HEK293 (cell line): Measurements from ENCODE around the gene PTPRN2.

ENCODE experiments used
- CTCF ChIA-PET: fragments of 350-600 bp; formaldehyde crosslinking; extraction: SDS; loops from one replicate; lab custom pipeline; 2021; ENCODE audit warnings: antibody characterized with exemption; lab: Yijun Ruan, JAX
- POLR2A ChIA-PET: fragments of 300-600 bp; formaldehyde crosslinking; extraction: SDS; loops from one replicate; lab custom pipeline; 2020; ENCODE audit warnings: antibody characterized with exemption, inconsistent platforms; lab: Yijun Ruan, JAX
- H3K27ac ChIP-seq: fragments of 200-500 bp; sonication (Bioruptor generic); 2 replicates; pipeline ENCODE4 v1.5.1; 2014; ENCODE audit warnings: low read depth, low read length, control low read depth, inconsistent platforms; ENCODE audit errors: extremely low read depth
- H3K36me3 ChIP-seq, 2 experiments: fragments of 200-500 bp in 1 of 2; sonication (Bioruptor generic) in 1 of 2; 1 replicate in 1 of 2; 2 replicates in 1 of 2; pipeline ENCODE4 v1.5.1; 2014 to 2017; ENCODE audit warnings: inconsistent platforms in 2 of 2, low read length in 2 of 2; ENCODE audit not compliant: control insufficient read depth in 2 of 2, insufficient read depth in 1 of 2
- H3K4me1 ChIP-seq: fragments of 200-500 bp; sonication (Bioruptor generic); 2 replicates; pipeline ENCODE4 v1.5.1; 2014; ENCODE audit warnings: mild to moderate bottlenecking, low read length, inconsistent platforms; ENCODE audit not compliant: control insufficient read depth, insufficient read depth
- H3K4me3 ChIP-seq: 2 replicates; pipeline ENCODE4 v1.5.1; 2011; ENCODE audit warnings: low read depth, mild to moderate bottlenecking, control low read depth, low read length, moderate library complexity
- H3K9me3 ChIP-seq: fragments of 200-500 bp; sonication (Bioruptor generic); 2 replicates; pipeline ENCODE4 v1.5.1; 2014; ENCODE audit warnings: low read depth, low read length, inconsistent platforms; ENCODE audit not compliant: control insufficient read depth, insufficient read depth
- GFI1B ChIP-seq: fragments of 450-650 bp; formaldehyde crosslinking; IDR thresholded peaks from 2 replicates; pipeline ENCODE4 v1.5.1; 2016; ENCODE audit warnings: missing biosample characterization, missing genetic modification characterization
- HOXA7 ChIP-seq: sonication (generic); formaldehyde crosslinking; IDR thresholded peaks from 2 replicates; pipeline ENCODE4 v1.8.1; 2022; ENCODE audit warnings: missing genetic modification reagents, borderline replicate concordance
- INSM2 ChIP-seq: fragments of 450-650 bp; formaldehyde crosslinking; IDR thresholded peaks from 2 replicates; pipeline ENCODE4 v1.5.1; 2016; ENCODE audit warnings: missing biosample characterization, missing genetic modification characterization
- KLF1 ChIP-seq: fragments of 450-650 bp; formaldehyde crosslinking; IDR thresholded peaks from 2 replicates; pipeline ENCODE4 v1.5.1; 2016; ENCODE audit warnings: missing biosample characterization, missing genetic modification characterization
- SCRT1 ChIP-seq: fragments of 450-650 bp; formaldehyde crosslinking; IDR thresholded peaks from 2 replicates; pipeline ENCODE4 v1.5.1; 2016; ENCODE audit warnings: missing biosample characterization, missing genetic modification characterization, borderline replicate concordance
- SP3 ChIP-seq: fragments of 450-650 bp; formaldehyde crosslinking; IDR thresholded peaks from 2 replicates; pipeline ENCODE4 v1.5.1; 2016; ENCODE audit warnings: missing biosample characterization, missing genetic modification characterization
- TRIM28 ChIP-seq: IDR thresholded peaks from 2 replicates; pipeline ENCODE4 v1.6.1; 2011; ENCODE audit warnings: low read length, control low read depth, borderline replicate concordance
- ZBTB48 ChIP-seq: fragments of 450-650 bp; formaldehyde crosslinking; IDR thresholded peaks from 2 replicates; pipeline ENCODE4 v1.5.1; 2016; ENCODE audit warnings: missing biosample characterization, missing genetic modification characterization
- ZFP69B ChIP-seq: fragments of 450-650 bp; formaldehyde crosslinking; IDR thresholded peaks from 2 replicates; pipeline ENCODE4 v1.5.1; 2016; ENCODE audit warnings: missing biosample characterization, missing genetic modification characterization
- ZNF146 ChIP-seq: fragments of 450-650 bp; formaldehyde crosslinking; IDR thresholded peaks from 2 replicates; pipeline ENCODE4 v1.5.1; 2016; ENCODE audit warnings: missing biosample characterization, missing genetic modification characterization
- ZNF211 ChIP-seq: fragments of 450-650 bp; formaldehyde crosslinking; IDR thresholded peaks from 2 replicates; pipeline ENCODE4 v1.5.1; 2016; ENCODE audit warnings: low read depth, missing biosample characterization, missing genetic modification characterization
- ZNF221 ChIP-seq: fragments of 450-650 bp; formaldehyde crosslinking; IDR thresholded peaks from 2 replicates; pipeline ENCODE4 v1.5.1; 2017; ENCODE audit warnings: missing biosample characterization, missing genetic modification characterization, borderline replicate concordance
- ZNF23 ChIP-seq: fragments of 450-650 bp; formaldehyde crosslinking; IDR thresholded peaks from 2 replicates; pipeline ENCODE4 v1.5.1; 2016; ENCODE audit warnings: missing biosample characterization, missing genetic modification characterization, borderline replicate concordance
- ZNF24 ChIP-seq: fragments of 450-650 bp; formaldehyde crosslinking; IDR thresholded peaks from 2 replicates; pipeline ENCODE4 v1.5.1; 2016; ENCODE audit warnings: missing biosample characterization, missing genetic modification characterization
- ZNF280C ChIP-seq: fragments of 450-650 bp; formaldehyde crosslinking; IDR thresholded peaks from 2 replicates; pipeline ENCODE4 v1.5.1; 2016; ENCODE audit warnings: missing biosample characterization, missing genetic modification characterization
- ZNF324 ChIP-seq: fragments of 450-650 bp; formaldehyde crosslinking; IDR thresholded peaks from 2 replicates; pipeline ENCODE4 v1.5.1; 2016; ENCODE audit warnings: missing biosample characterization, missing genetic modification characterization
- ZNF514 ChIP-seq: fragments of 450-650 bp; formaldehyde crosslinking; IDR thresholded peaks from 2 replicates; pipeline ENCODE4 v1.5.1; 2016; ENCODE audit warnings: missing biosample characterization, missing genetic modification characterization
- ZNF529 ChIP-seq: fragments of 450-650 bp; formaldehyde crosslinking; IDR thresholded peaks from 2 replicates; pipeline ENCODE4 v1.5.1; 2017; ENCODE audit warnings: missing genetic modification characterization, missing biosample characterization; ENCODE audit not compliant: insufficient replicate concordance
- ZNF548 ChIP-seq: fragments of 450-650 bp; formaldehyde crosslinking; IDR thresholded peaks from 2 replicates; pipeline ENCODE4 v1.5.1; 2016; ENCODE audit warnings: missing biosample characterization, missing genetic modification characterization
- ZNF621 ChIP-seq: fragments of 450-650 bp; formaldehyde crosslinking; IDR thresholded peaks from 2 replicates; pipeline ENCODE4 v1.5.1; 2017; ENCODE audit warnings: missing biosample characterization, missing genetic modification characterization
- ZNF654 ChIP-seq: fragments of 450-650 bp; formaldehyde crosslinking; IDR thresholded peaks from 2 replicates; pipeline ENCODE4 v1.5.1; 2016; ENCODE audit warnings: low read depth, missing biosample characterization, missing genetic modification characterization
- ZNF747 ChIP-seq: fragments of 450-650 bp; formaldehyde crosslinking; IDR thresholded peaks from 2 replicates; pipeline ENCODE4 v1.5.1; 2016; ENCODE audit warnings: missing biosample characterization, missing genetic modification characterization
- ZSCAN16 ChIP-seq: fragments of 450-650 bp; formaldehyde crosslinking; IDR thresholded peaks from 2 replicates; pipeline ENCODE4 v1.5.1; 2016; ENCODE audit warnings: missing biosample characterization, missing genetic modification characterization

PTPRN2 gene

GRCh38 chr7:158111906-158112570, 475.6 kb downstream of the PTPRN2 start:
- CTCF ChIA-PET = no interaction called here
- H3K9me3 ChIP-seq = no peaks in the 10 kb centered on the region
- TF ChIP-seq ZNF221 (tag by site-specific recombination) = no peak
- TF ChIP-seq ZNF23 (tag by site-specific recombination) = no peak
- TF ChIP-seq HOXA7 = no peak
- TF ChIP-seq GFI1B (tag by site-specific recombination) = no peak
- TF ChIP-seq ZNF146 (tag by site-specific recombination) = no peak
- TF ChIP-seq ZNF548 (tag by site-specific recombination) = no peak
- TF ChIP-seq ZFP69B = no peak
- TF ChIP-seq, all 188 proteins: peak for 0
- no peaks in the 10 kb centered on the region for H3K4me1 ChIP-seq
- no peak overlapping the region for H3K27ac ChIP-seq
- POLR2A ChIA-PET = no interaction called here
- no peak overlapping the region for H3K4me3 ChIP-seq
- H3K36me3 ChIP-seq = no peaks in the 10 kb centered on the region

- no peaks in the 10 kb centered on the region for H3K36me3 ChIP-seq
- no peak overlapping the region for H3K27ac ChIP-seq
- ChIA-PET POLR2A (no interaction called here), CTCF (no interaction called here)
- H3K9me3 ChIP-seq = no peaks in the 10 kb centered on the region
- no peaks in the 10 kb centered on the region for H3K4me1 ChIP-seq
- no peak for TF ChIP-seq SP3 (tag by site-specific recombination)
- peak; percentile 96 for TF ChIP-seq TRIM28
- H3K4me3 ChIP-seq = no peak overlapping the region
Observed at GRCh38 chr7:158111049-158111751, 476.4 kb downstream of the PTPRN2 start.

- TF ChIP-seq INSM2 (tag by site-specific recombination) = no peak
- no peak for TF ChIP-seq ZNF280C (tag by site-specific recombination)
- TF ChIP-seq ZSCAN16 = no peak
- no peak for TF ChIP-seq ZNF621
- TF ChIP-seq ZNF324 (tag by site-specific recombination) = no peak
- TF ChIP-seq SCRT1 = no peak
- no peak for TF ChIP-seq KLF1
- TF ChIP-seq ZNF654 (tag by site-specific recombination) = no peak
- TF ChIP-seq ZNF211 (tag by site-specific recombination) = no peak
- TF ChIP-seq ZBTB48 (tag by site-specific recombination) = no peak
- no peak for TF ChIP-seq ZNF24 (tag by site-specific recombination)
- TF ChIP-seq ZNF514 (tag by site-specific recombination) = no peak
- no peak for TF ChIP-seq ZNF747 (tag by site-specific recombination)
- TF ChIP-seq ZNF529 (tag by site-specific recombination) = no peak
- CTCF ChIA-PET = no interaction called here
- Histone ChIP-seq H3K4me1 (no peaks in the 10 kb centered on the region), H3K9me3 (no peaks in the 10 kb centered on the region), H3K36me3 (no peaks in the 10 kb centered on the region), H3K4me3 (no peak overlapping the region), H3K27ac (no peak overlapping the region)
- POLR2A ChIA-PET = no interaction called here
Observed at GRCh38 chr7:158110661-158111048, 477.0 kb downstream of the PTPRN2 start.
